ENCODE results near the gene LPAR1. TPM values are rescaled to one million over a fixed set of nuclear protein-coding genes. Genes with fewer than 3 reads are reported as not detected.
"Not testable (repeated sequence)": the region's sequence is repeated elsewhere in the genome, so short reads cannot be mapped to it uniquely, and the experiment has no call there.

Gene LPAR1
- total RNA-seq, 2 experiments from 2014 or later, result not detected

GRCh38 chr9:111051400-111051799, 13.1 kb upstream of the LPAR1 start:
- Mint-ChIP-seq H3K4me3 (no peak overlapping the region), H3K36me3 (no peaks in the 10 kb centered on the region), H3K27ac (no peak overlapping the region), H3K9me3 (peaks cover 1% of the 10 kb centered on the region), H3K27me3 (no peaks in the 10 kb centered on the region), H3K4me1 (no peaks in the 10 kb centered on the region)
- no peak for DNase-seq

DNA sequence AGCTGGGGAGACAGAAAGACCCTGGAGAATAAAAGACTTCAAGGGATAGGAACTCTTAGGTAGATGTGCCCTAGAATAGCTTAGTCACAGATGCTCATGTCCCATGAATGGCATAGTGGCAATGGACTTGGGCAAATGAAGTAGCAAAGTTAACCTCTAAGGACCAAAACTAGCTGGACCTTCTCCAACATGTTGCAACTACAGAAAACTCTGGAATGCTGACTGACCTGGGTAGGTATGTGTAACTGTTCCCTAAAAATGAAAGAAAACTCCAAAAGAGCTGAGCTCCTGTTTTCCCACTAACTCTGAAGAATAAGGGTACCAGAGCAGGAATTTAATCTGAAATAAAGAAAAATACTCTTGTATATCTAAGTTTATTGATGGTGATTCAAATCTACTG, 12.5 kb upstream of the LPAR1 start:
- Mint-ChIP-seq H3K9me3 (peaks cover 3% of the 10 kb centered on the region), H3K36me3 (no peaks in the 10 kb centered on the region), H3K27me3 (no peaks in the 10 kb centered on the region), H3K4me3 (no peak overlapping the region), H3K4me1 (no peaks in the 10 kb centered on the region), H3K27ac (no peak overlapping the region)
- no peak for DNase-seq

GRCh38 chr9:111047287-111047686, 9.0 kb upstream of the LPAR1 start:
- not testable (repeated sequence) for H3K27ac Mint-ChIP-seq, H3K27me3 Mint-ChIP-seq, H3K9me3 Mint-ChIP-seq, H3K4me1 Mint-ChIP-seq, H3K36me3 Mint-ChIP-seq, H3K4me3 Mint-ChIP-seq, DNase-seq

GRCh38 chr9:111041902-111042301, 3.6 kb upstream of the LPAR1 start:
- H3K4me3 Mint-ChIP-seq, result no peak overlapping the region
- peaks cover 24% of the 10 kb centered on the region for H3K27me3 Mint-ChIP-seq
- peaks cover 9% of the 10 kb centered on the region for H3K4me1 Mint-ChIP-seq
- H3K9me3 Mint-ChIP-seq, result peaks cover 3% of the 10 kb centered on the region
- no peaks in the 10 kb centered on the region for H3K36me3 Mint-ChIP-seq
- no peak for DNase-seq
- no peak overlapping the region for H3K27ac Mint-ChIP-seq

GRCh38 chr9:111040494-111040893, 2.2 kb upstream of the LPAR1 start:
- Mint-ChIP-seq H3K9me3 (no peaks in the 10 kb centered on the region), H3K27me3 (peaks cover 38% of the 10 kb centered on the region), H3K27ac (no peak overlapping the region), H3K4me1 (peaks cover 9% of the 10 kb centered on the region), H3K4me3 (no peak overlapping the region), H3K36me3 (no peaks in the 10 kb centered on the region)
- no peak for DNase-seq

DNA sequence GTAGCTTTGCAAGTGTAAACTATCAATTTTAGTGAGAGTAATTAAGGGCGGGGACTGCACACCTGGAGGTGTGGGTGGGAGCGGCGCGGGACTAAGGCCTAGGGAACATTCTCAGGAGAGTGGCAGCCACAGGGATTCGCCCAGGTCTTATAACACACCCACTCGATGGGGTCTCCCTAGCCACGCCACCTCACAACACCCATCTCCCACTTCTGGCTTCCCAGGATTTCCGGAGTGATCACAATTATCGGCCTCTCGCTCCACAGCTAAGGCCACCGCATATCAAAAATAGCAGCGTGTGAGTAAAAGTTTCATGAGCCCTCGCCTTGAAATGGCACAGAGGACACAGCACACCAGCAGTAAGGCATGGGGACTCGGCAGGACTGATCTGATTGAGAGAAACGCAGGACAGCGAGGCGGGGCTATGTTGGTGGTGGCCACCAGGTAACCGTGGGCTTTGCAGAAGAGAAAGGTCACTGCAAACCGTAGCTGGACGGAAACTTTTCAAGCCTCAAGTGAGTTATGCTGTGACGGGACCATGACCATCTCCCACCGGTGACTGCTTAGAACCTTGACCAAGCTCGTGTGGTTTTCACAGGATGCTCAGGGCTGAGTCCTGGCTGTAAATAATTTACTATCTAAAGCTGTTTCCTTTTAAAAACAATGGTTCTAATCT, 1.1 kb upstream of the LPAR1 start:
- Mint-ChIP-seq H3K4me1 (peaks cover 9% of the 10 kb centered on the region), H3K36me3 (no peaks in the 10 kb centered on the region), H3K27me3 (peaks cover 48% of the 10 kb centered on the region), H3K27ac (no peak overlapping the region), H3K9me3 (no peaks in the 10 kb centered on the region), H3K4me3 (no peak overlapping the region)
- no peak for DNase-seq

- Mint-ChIP-seq H3K36me3 (no peaks in the 10 kb centered on the region), H3K27ac (no peak overlapping the region), H3K9me3 (no peaks in the 10 kb centered on the region), H3K4me3 (no peak overlapping the region), H3K27me3 (peaks cover 48% of the 10 kb centered on the region), H3K4me1 (peaks cover 9% of the 10 kb centered on the region)
- DNase-seq, result peak; percentile 2
These were observed 451 bp downstream of the LPAR1 start for GRCh38 chr9:111037708-111038330.

- peaks cover 48% of the 10 kb centered on the region for H3K27me3 Mint-ChIP-seq
- no peaks in the 10 kb centered on the region for H3K36me3 Mint-ChIP-seq
- H3K9me3 Mint-ChIP-seq, result no peaks in the 10 kb centered on the region
- no peak overlapping the region for H3K27ac Mint-ChIP-seq
- H3K4me1 Mint-ChIP-seq, result peaks cover 9% of the 10 kb centered on the region
- DNase-seq, result no peak
- no peak overlapping the region for H3K4me3 Mint-ChIP-seq
These were observed 938 bp downstream of the LPAR1 start for GRCh38 chr9:111037356-111037707.

DNA sequence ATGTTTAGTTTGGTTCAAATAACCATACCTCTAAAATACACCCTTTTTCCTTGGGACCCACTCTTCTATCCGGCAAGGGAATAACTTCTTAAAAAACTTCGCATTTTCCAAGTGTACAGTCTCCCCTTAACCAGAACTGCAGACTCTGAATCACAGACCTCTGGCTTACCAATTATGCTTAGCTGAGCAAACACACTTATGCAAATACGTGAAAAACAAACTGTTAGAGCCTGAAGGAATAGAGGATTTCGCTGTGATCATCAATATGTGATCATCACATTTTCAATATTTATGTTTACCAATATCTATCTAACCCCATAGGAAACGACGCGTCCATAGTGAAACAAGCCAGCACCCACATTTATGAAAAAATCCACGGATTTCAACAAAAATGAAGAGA, 1.3 kb downstream of the LPAR1 start:
- Mint-ChIP-seq H3K27ac (no peak overlapping the region), H3K36me3 (no peaks in the 10 kb centered on the region), H3K4me1 (peaks cover 9% of the 10 kb centered on the region), H3K27me3 (peaks cover 48% of the 10 kb centered on the region), H3K9me3 (no peaks in the 10 kb centered on the region), H3K4me3 (no peak overlapping the region)
- no peak for DNase-seq

- no peak for DNase-seq
- no peaks in the 10 kb centered on the region for H3K9me3 Mint-ChIP-seq
- H3K27ac Mint-ChIP-seq, result no peak overlapping the region
- no peaks in the 10 kb centered on the region for H3K36me3 Mint-ChIP-seq
- H3K4me3 Mint-ChIP-seq, result no peak overlapping the region
- H3K27me3 Mint-ChIP-seq, result peaks cover 48% of the 10 kb centered on the region
- peaks cover 9% of the 10 kb centered on the region for H3K4me1 Mint-ChIP-seq
These were observed 1.9 kb downstream of the LPAR1 start for GRCh38 chr9:111036429-111036789.

DNA sequence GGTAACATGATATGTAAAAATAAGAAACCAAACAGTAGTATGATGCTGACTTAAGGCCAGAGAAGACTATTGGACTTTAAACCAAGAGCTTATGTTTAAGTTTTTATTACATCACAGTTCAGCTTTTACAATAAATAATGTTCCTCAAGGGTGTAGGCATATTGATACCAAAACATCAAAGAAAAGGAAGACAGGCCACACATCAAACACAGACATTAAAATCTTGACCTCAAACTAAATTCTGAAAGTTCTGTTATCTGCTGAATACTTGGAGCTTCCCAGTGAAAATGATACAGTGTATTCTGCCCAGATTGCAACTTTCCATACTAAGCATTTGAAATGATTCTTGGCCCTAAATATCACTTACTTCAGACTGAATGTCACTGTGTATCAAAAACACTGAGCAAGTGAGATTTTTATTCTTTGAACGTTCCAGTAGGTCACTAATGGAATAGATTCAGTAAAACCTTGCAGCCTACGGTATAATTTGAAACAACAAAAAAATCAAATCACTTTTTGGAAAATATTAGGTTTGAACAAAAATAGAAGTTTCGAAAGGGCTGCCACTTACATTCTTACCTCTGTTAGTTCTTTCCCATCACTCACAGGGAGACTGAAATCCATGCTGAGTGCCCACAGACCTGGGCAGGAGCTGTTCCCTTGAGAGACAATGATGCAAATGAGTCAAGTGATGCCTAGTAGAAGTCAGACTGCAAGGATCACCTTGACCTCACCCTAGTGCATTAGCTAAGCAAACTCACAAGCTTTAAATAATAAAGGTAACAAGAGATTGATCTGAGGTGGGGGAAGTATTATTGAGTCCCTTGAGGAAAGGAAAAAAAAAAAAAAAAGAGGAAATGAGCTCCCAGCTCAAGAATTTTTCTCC, 2.5 kb downstream of the LPAR1 start:
- Mint-ChIP-seq H3K9me3 (no peaks in the 10 kb centered on the region), H3K36me3 (no peaks in the 10 kb centered on the region), H3K27ac (no peak overlapping the region), H3K4me1 (peaks cover 9% of the 10 kb centered on the region), H3K27me3 (peaks cover 48% of the 10 kb centered on the region), H3K4me3 (no peak overlapping the region)
- DNase-seq, result no peak

- Mint-ChIP-seq H3K9me3 (no peaks in the 10 kb centered on the region), H3K27ac (no peak overlapping the region), H3K4me1 (peaks cover 9% of the 10 kb centered on the region), H3K27me3 (peaks cover 44% of the 10 kb centered on the region), H3K36me3 (no peaks in the 10 kb centered on the region), H3K4me3 (no peak overlapping the region)
- DNase-seq, result no peak
These were observed 3.3 kb downstream of the LPAR1 start for GRCh38 chr9:111034898-111035539.

DNA sequence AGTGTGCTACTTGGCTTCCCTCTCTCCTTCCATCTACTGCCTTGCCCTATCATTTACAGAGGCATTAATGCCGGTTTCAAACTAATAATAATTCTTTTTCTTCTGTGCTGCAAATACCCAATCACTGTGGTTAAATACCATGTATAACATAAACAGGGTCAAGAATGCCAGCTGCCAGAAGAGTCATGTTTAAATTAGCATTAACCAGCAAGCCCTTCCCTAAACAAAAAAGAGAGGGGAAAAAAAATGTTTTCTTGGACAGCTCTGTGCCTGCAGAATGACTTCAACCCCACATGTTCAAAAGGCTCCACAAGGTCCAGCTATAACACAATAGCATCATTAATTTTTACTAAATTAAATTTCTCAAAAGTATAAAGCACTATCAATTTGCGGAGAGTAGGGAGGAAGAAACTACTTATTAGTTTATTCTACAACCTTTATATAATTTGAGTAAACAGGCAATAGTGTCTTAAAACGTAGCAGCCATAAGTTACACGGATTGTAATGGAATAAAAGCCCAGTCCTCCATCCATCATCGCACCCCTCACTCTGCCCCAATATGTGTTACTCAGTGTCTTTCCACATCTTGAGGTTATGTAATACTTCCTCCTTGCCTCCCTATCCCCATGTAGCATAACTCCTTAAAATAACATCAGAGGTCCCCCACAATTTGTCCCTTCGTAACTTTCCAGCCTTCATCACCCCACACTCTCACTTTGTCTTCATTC, 3.9 kb downstream of the LPAR1 start:
- H3K27ac Mint-ChIP-seq, result no peak overlapping the region
- H3K4me3 Mint-ChIP-seq, result no peak overlapping the region
- H3K27me3 Mint-ChIP-seq, result peaks cover 42% of the 10 kb centered on the region
- H3K4me1 Mint-ChIP-seq, result peaks cover 9% of the 10 kb centered on the region
- no peaks in the 10 kb centered on the region for H3K9me3 Mint-ChIP-seq
- H3K36me3 Mint-ChIP-seq, result no peaks in the 10 kb centered on the region
- DNase-seq, result no peak

- no peak overlapping the region for H3K27ac Mint-ChIP-seq
- no peaks in the 10 kb centered on the region for H3K9me3 Mint-ChIP-seq
- no peak for DNase-seq
- no peak overlapping the region for H3K4me3 Mint-ChIP-seq
- peaks cover 11% of the 10 kb centered on the region for H3K27me3 Mint-ChIP-seq
- no peaks in the 10 kb centered on the region for H3K4me1 Mint-ChIP-seq
- no peaks in the 10 kb centered on the region for H3K36me3 Mint-ChIP-seq
These were observed 7.8 kb downstream of the LPAR1 start for GRCh38 chr9:111030492-111030891.

GRCh38 chr9:111029260-111029659, 9.0 kb downstream of the LPAR1 start:
- Mint-ChIP-seq H3K27me3 (no peaks in the 10 kb centered on the region), H3K27ac (no peak overlapping the region), H3K4me1 (no peaks in the 10 kb centered on the region), H3K36me3 (no peaks in the 10 kb centered on the region), H3K9me3 (peaks cover 5% of the 10 kb centered on the region), H3K4me3 (no peak overlapping the region)
- no peak for DNase-seq

Data from activated naive CD8-positive, alpha-beta T cell treated with anti-CD3 and anti-CD28 coated beads for 36 hours (primary cell).